HG03442 (cell line): Measurements from ENCODE around the gene CSAG1.
"Not testable (repeated sequence)": the region's sequence is repeated elsewhere in the genome, so short reads cannot be mapped to it uniquely, and the experiment has no call there.

Experiments
- ATAC-seq: cut with Tn5 transposase; IDR thresholded peaks from one replicate; pipeline ENCODE4 v1.9.1; 2021; ENCODE audit warnings: mild to moderate bottlenecking, moderate library complexity; ENCODE audit not compliant: unreplicated experiment

Gene CSAG1

DNA sequence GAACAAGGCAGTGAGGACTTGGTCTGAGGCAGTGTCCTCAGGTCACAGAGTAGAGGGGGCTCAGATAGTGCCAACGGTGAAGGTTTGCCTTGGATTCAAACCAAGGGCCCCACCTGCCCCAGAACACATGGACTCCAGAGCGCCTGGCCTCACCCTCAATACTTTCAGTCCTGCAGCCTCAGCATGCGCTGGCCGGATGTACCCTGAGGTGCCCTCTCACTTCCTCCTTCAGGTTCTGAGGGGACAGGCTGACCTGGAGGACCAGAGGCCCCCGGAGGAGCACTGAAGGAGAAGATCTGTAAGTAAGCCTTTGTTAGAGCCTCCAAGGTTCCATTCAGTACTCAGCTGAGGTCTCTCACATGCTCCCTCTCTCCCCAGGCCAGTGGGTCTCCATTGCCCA is 33.1 kb downstream of the CSAG1 start:
- ATAC-seq = not testable (repeated sequence)

DNA sequence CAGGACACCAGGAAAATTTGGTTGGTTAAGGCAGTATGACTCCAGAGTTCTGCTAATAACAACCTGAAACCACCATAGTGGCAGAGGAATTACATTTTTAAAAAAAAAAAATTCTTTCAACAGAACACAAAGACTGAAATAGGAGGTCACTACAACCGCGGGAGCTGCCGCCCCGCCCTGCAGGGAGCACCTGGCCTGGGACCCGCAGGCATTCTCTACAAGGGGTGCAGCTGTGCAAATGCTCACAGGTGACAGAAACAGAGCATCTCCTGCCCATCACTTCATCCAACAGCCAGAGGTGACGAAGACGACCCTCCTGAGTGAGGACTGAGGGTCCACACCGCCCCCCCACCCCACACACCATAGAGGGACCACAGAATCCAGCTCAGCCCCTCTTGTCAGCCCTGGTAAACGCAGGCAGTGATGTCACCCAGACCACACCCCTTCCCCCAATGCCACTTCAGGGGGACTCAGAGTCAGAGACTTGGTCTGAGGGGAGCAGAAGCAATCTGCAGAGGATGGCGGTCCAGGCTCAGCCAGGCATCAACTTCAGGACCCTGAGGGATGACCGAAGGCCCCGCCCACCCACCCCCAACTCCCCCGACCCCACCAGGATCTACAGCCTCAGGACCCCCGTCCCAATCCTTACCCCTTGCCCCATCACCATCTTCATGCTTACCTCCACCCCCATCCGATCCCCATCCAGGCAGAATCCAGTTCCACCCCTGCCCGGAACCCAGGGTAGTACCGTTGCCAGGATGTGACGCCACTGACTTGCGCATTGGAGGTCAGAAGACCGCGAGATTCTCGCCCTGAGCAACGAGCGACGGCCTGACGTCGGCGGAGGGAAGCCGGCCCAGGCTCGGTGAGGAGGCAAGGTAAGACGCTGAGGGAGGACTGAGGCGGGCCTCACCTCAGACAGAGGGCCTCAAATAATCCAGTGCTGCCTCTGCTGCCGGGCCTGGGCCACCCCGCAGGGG is 35.3 kb downstream of the CSAG1 start, which contains the start of gene MAGEA3:
MAGEA3 (plus strand) TSS at position 843 of the 980 bp plus-strand sequence. CDS start 2,039 bp downstream, outside the sequence.
- ATAC-seq = not testable (repeated sequence)

DNA sequence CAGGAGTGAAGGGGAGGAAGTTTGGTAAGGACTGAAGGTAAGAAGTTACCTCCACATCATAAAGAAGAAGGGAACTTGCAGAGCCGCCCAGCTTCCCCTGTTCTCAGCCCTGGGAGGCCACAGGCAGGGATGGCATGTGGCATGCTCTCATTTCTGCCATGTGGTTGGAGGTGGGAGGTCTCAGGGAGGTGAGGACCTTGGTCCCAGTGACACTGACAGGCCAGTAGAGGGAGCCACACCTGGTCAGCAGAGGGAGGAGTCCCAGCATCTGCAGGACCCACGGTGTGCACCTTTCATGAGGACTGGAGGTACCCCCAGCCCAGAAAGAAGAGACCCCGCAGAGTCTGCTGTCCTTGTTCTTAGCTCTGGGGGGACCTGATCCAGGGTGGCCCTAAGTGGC is 52.5 kb downstream of the CSAG1 start:
- ATAC-seq = peak; percentile 72
